Natural killer cell (primary cell): ENCODE measurements around the gene CBARP. TPM values are rescaled to one million over a fixed set of nuclear protein-coding genes. Genes with fewer than 3 reads are reported as not detected.
A peak's percentile ranks its signal among the peaks of the same experiment; 100 is the strongest.

Experiments
- ATAC-seq, 3 donors: fragments of 150-1000 bp in 2 of 3; fragments of 200-7000 bp in 1 of 3; cut with Tn5 transposase; 1 replicate in 1 of 3; 2 replicates in 2 of 3; pipeline ENCODE4 v1.10.0; 2021; ENCODE audit warnings: mild to moderate bottlenecking in 2 of 3, moderate library complexity in 2 of 3
- DNase-seq, 2 donors: peaks; one replicate each; pipeline versions ENCODE4 v3.0.0 to v3.0.0-alpha.2; 2013 to 2021; ENCODE audit warnings: mixed read lengths in 1 of 2
- H3K27ac ChIP-seq: one replicate; pipeline ENCODE4 v1.5.1; 2013; ENCODE audit warnings: mild to moderate bottlenecking, low read length
- H3K27me3 ChIP-seq: one replicate; pipeline ENCODE4 v1.6.1; 2013; ENCODE audit warnings: low read length; ENCODE audit not compliant: control insufficient read depth, insufficient read depth
- H3K36me3 ChIP-seq: one replicate; pipeline ENCODE4 v1.6.1; 2013; ENCODE audit warnings: low read length; ENCODE audit not compliant: control insufficient read depth, insufficient read depth
- H3K4me1 ChIP-seq: one replicate; pipeline ENCODE4 v1.6.1; 2013; ENCODE audit warnings: low read length; ENCODE audit not compliant: control insufficient read depth, insufficient read depth
- H3K4me3 ChIP-seq: one replicate; pipeline ENCODE4 v1.5.1; 2013; ENCODE audit warnings: low read length
- H3K9me3 ChIP-seq: one replicate; pipeline ENCODE4 v1.6.1; 2013; ENCODE audit warnings: low read length; ENCODE audit not compliant: control insufficient read depth, insufficient read depth
- H3K27ac Mint-ChIP-seq, 2 donors: one replicate each; pipeline ENCODE4 v1.8.0; 2022; ENCODE audit warnings: mild to moderate bottlenecking in 2 of 2, mixed read lengths in 2 of 2, moderate library complexity in 1 of 2
- H3K27me3 Mint-ChIP-seq, 2 donors: one replicate each; pipeline ENCODE4 v1.8.0; 2022; ENCODE audit warnings: low read depth in 2 of 2, mixed read lengths in 2 of 2
- H3K36me3 Mint-ChIP-seq: one replicate; pipeline ENCODE4 v1.8.0; 2022; ENCODE audit warnings: mixed read lengths
- H3K4me1 Mint-ChIP-seq, 2 donors: one replicate each; pipeline ENCODE4 v1.8.0; 2022; ENCODE audit warnings: mixed read lengths in 2 of 2
- H3K4me3 Mint-ChIP-seq: one replicate; pipeline ENCODE4 v1.8.0; 2022; ENCODE audit warnings: mild to moderate bottlenecking, moderate library complexity, mixed read lengths
- H3K9me3 Mint-ChIP-seq, 2 donors: one replicate each; pipeline ENCODE4 v1.8.0; 2022; ENCODE audit warnings: mixed read lengths in 2 of 2
- CTCF ChIP-seq: fragments of 200-600 bp; IDR thresholded peaks from one replicate; pipeline ENCODE4 v1.8.0; 2022; ENCODE audit warnings: antibody characterized with exemption
- WGBS: methylation state at CpG from one replicate; pipeline ENCODE4 v1.1.7; 2013; ENCODE audit warnings: missing lambda C conversion rate; ENCODE audit not compliant: insufficient coverage; 5-methylcytosine and 5-hydroxymethylcytosine counted together
- intact Hi-C: fragments of 100-400 bp; cut with micrococcal nuclease; formaldehyde crosslinking; loops from one replicate; pipeline ENCODE4 v1.14.2; 2022
- total RNA-seq, 4 donors: library from RNA; stranded (reverse); fragments of 120-200 nt in 1 of 4; gene quantifications; one replicate each; pipeline versions ENCODE4 v1.2.3 to v1.2.4, GENCODE V29; 2013 to 2022

Gene CBARP
- total RNA-seq, 3 donors from 2014 or later (not counting 1 experiment from before 2014, with no cell fraction given) = 0.14 to 0.41 TPM; not detected in 1

- Histone ChIP-seq H3K4me3 (no peak overlapping the region), H3K27me3 (no peaks in the 10 kb centered on the region), H3K9me3 (no peaks in the 10 kb centered on the region), H3K27ac (peak overlapping the region; percentile 100), H3K4me1 (peaks cover 90% of the 10 kb centered on the region), H3K36me3 (peaks cover 45% of the 10 kb centered on the region)
- intact Hi-C loops = no loop called here
- Mint-ChIP-seq H3K4me1 (peaks cover 24 to 65% of the 10 kb centered on the region in 2 donors), H3K36me3 (no peaks in the 10 kb centered on the region), H3K27ac (peak overlapping the region; percentile 97 to 100), H3K4me3 (peak overlapping the region; percentile 89), H3K9me3 (no peaks in the 10 kb centered on the region), H3K27me3 (no peaks in the 10 kb centered on the region)
- DNase-seq = peak in 1 of 2 donors; percentile 23
- 86% methylated on average over 46 of the region's 46 CpGs for WGBS
- ATAC-seq = no peak
- TF ChIP-seq CTCF = no peak
Measured at GRCh38 chr19:1256646-1257474, 19.1 kb upstream of the CBARP start.

DNA sequence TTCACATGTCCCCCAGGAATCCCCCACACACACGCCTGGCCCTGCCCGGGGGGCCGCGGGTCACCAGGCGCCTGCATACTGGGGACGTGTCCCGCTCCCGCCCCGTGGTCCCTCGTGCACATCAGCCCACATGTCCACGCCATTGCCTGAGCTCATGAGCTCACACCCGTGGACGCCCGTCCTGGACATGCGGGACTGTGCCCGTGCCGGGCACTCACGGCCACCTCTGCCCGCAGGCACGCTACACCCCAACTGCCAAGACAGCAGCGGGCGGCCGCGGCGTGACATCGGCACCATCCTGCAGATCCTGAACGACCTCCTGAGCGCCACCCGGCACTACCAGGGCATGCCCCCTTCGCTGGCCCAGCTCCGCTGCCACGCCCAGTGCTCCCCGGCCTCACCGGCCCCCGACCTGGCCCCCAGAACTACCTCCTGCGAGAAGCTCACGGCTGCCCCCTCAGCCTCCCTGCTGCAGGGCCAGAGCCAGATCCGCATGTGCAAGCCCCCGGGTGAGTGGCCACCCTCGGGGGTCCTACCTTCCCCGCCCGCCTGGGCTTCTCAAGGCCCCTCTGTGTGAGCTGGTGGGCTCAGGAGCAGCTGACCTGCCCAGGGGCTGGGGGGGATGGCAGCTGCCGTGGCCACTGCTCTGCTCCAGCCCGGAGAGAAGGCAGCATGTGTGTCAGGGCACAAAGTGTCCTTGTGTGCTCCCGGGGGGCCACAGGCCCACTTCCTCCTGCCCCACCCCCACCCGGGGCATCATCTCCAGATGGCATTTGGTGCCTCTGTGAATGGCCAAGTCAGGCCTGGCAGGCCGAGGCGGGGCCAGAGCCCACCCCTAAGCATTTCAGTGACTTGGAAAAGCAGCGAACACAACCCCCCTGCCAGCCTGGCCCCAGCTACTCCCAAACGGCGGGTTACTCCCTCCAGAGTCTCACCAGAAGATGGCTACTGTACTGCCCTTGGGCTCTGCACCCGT, 17.7 kb upstream of the CBARP start:
- peak overlapping the region; percentile 64 for H3K4me3 Mint-ChIP-seq
- Histone ChIP-seq H3K27ac (peak overlapping the region; percentile 55), H3K4me3 (no peak overlapping the region), H3K4me1 (peaks cover 87% of the 10 kb centered on the region), H3K27me3 (no peaks in the 10 kb centered on the region), H3K36me3 (peaks cover 52% of the 10 kb centered on the region), H3K9me3 (no peaks in the 10 kb centered on the region)
- H3K4me1 Mint-ChIP-seq = peaks cover 16 to 58% of the 10 kb centered on the region in 2 donors
- peak in 1 of 2 donors; percentile 21 for DNase-seq
- intact Hi-C loops = no loop called here
- H3K27me3 Mint-ChIP-seq = no peaks in the 10 kb centered on the region
- no peaks in the 10 kb centered on the region for H3K36me3 Mint-ChIP-seq
- no peak for TF ChIP-seq CTCF
- no peaks in the 10 kb centered on the region for H3K9me3 Mint-ChIP-seq
- H3K27ac Mint-ChIP-seq = peak overlapping the region; percentile 93 to 97
- ATAC-seq = no peak
- 87% methylated on average over 52 of the region's 52 CpGs for WGBS

GRCh38 chr19:1254530-1255185, 16.9 kb upstream of the CBARP start:
- H3K27ac Mint-ChIP-seq = peak overlapping the region; percentile 93 to 97
- WGBS = 86% methylated on average over 20 of the region's 20 CpGs
- H3K27me3 ChIP-seq = no peaks in the 10 kb centered on the region
- no peaks in the 10 kb centered on the region for H3K27me3 Mint-ChIP-seq
- intact Hi-C loops = no loop called here
- peak overlapping the region; percentile 64 for H3K4me3 Mint-ChIP-seq
- no peaks in the 10 kb centered on the region for H3K36me3 Mint-ChIP-seq
- peak overlapping the region; percentile 55 for H3K27ac ChIP-seq
- H3K4me1 Mint-ChIP-seq = peaks cover 11 to 53% of the 10 kb centered on the region in 2 donors
- DNase-seq = peak in 1 of 2 donors; percentile 22
- H3K36me3 ChIP-seq = peaks cover 52% of the 10 kb centered on the region
- no peak for TF ChIP-seq CTCF
- no peak for ATAC-seq
- H3K4me3 ChIP-seq = no peak overlapping the region
- no peaks in the 10 kb centered on the region for H3K9me3 Mint-ChIP-seq
- H3K4me1 ChIP-seq = peaks cover 79% of the 10 kb centered on the region
- no peaks in the 10 kb centered on the region for H3K9me3 ChIP-seq
